ENCODE data around the gene NGEF. TPM values are rescaled to one million over a fixed set of nuclear protein-coding genes. Genes with fewer than 3 reads are reported as not detected.

The NGEF gene
- total and polyA plus RNA-seq, 4 donors = 0.54 to 10.1 (median 2.7) TPM

GRCh38 chr2:232974396-232974795, 38.7 kb downstream of the NGEF start:
- Histone ChIP-seq H3K27ac (ENCODE audit: low read depth in 1 of 2, low read length in 2 of 2) (no peak overlapping the region), H3K9me3 (ENCODE audit: control insufficient read depth, low read length) (no peaks in the 10 kb centered on the region), H3K27me3 (ENCODE audit: control insufficient read depth in 1 of 2, insufficient read depth in 2 of 2, low read length in 1 of 2) (no peaks in the 10 kb centered on the region), H3K4me3 (ENCODE audit: low read length in 2 of 2) (no peak overlapping the region), H3K36me3 (ENCODE audit: control insufficient read depth in 1 of 2, insufficient read depth in 2 of 2, low read length in 1 of 2) (no peaks in the 10 kb centered on the region), H3K4me1 (ENCODE audit: control insufficient read depth in 1 of 2, insufficient read depth in 2 of 2, low read length in 2 of 2) (no peaks in the 10 kb centered on the region)
- intact Hi-C loops (cut with DNase I) = no loop called here
- ATAC-seq (ENCODE audit: low FRiP score) (no peak), DNase-seq (peak in 1 of 2 donors; percentile 34)
- WGBS, 2 donors = 84% methylated on average over 7 of the region's 7 CpGs

- intact Hi-C loops (cut with DNase I) = no loop called here
- no peaks in the 10 kb centered on the region for H3K27me3 ChIP-seq (ENCODE audit: control insufficient read depth in 1 of 2, insufficient read depth in 2 of 2, low read length in 1 of 2)
- ATAC-seq (ENCODE audit: low FRiP score) (no peak), DNase-seq (peak in 1 of 2 donors; percentile 24)
- no peaks in the 10 kb centered on the region for H3K4me1 ChIP-seq (ENCODE audit: control insufficient read depth in 1 of 2, insufficient read depth in 2 of 2, low read length in 2 of 2)
- no peak overlapping the region for H3K4me3 ChIP-seq (ENCODE audit: low read length in 2 of 2)
- WGBS, 2 donors = 81% methylated on average over 3 of the region's 3 CpGs
- H3K9me3 ChIP-seq (ENCODE audit: control insufficient read depth, low read length) = no peaks in the 10 kb centered on the region
- H3K36me3 ChIP-seq (ENCODE audit: control insufficient read depth in 1 of 2, insufficient read depth in 2 of 2, low read length in 1 of 2) = no peaks in the 10 kb centered on the region
- H3K27ac ChIP-seq (ENCODE audit: low read depth in 1 of 2, low read length in 2 of 2) = no peak overlapping the region
These were observed 39.3 kb downstream of the NGEF start for GRCh38 chr2:232973796-232974195.

DNA sequence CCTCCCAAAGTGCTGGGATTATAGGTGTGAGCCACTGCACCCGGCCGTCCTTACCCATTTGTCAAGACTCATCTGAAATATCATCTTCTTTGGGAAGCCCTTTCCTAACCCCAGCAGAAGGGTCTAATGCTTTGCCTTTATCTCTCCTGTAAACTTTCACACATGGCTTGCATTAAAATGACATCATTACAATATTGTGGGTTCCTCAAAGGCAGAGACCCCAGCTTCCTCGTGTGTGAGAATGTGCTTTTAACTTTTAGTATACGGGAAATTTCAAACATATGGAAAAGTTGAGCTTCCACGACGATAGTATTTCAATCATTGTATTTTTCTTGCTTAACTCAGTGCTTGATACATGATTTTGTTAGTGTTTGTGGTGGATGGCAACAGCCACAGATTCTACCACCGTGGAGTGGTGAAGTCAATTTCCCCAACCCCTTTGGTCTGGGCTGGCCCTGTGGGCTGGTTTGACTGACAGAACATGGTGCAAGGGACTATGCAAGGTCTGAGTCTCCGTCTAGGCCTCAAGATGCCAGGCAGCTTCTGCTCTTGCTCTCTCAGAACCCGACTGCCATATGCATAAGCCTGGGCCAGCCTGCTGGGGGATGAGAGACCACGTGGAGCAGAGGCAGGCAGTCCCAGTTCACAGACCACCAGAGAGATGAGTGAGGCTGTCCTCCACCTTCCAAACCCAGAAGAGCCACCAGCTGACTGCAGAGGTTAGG, 39.9 kb downstream of the NGEF start:
- DNase-seq = peak in 1 of 2 donors; percentile 37
- Histone ChIP-seq H3K4me3 (ENCODE audit: low read length in 2 of 2) (no peak overlapping the region), H3K27ac (ENCODE audit: low read depth in 1 of 2, low read length in 2 of 2) (no peak overlapping the region), H3K36me3 (ENCODE audit: control insufficient read depth in 1 of 2, insufficient read depth in 2 of 2, low read length in 1 of 2) (no peaks in the 10 kb centered on the region), H3K4me1 (ENCODE audit: control insufficient read depth in 1 of 2, insufficient read depth in 2 of 2, low read length in 2 of 2) (no peaks in the 10 kb centered on the region), H3K27me3 (ENCODE audit: control insufficient read depth in 1 of 2, insufficient read depth in 2 of 2, low read length in 1 of 2) (no peaks in the 10 kb centered on the region), H3K9me3 (ENCODE audit: control insufficient read depth, low read length) (no peaks in the 10 kb centered on the region)
- 83 to 87% methylated on average over 10 of the region's 10 CpGs for WGBS, 2 donors
- ATAC-seq (ENCODE audit: low FRiP score) = no peak
- intact Hi-C loops (cut with DNase I) = no loop called here

DNA sequence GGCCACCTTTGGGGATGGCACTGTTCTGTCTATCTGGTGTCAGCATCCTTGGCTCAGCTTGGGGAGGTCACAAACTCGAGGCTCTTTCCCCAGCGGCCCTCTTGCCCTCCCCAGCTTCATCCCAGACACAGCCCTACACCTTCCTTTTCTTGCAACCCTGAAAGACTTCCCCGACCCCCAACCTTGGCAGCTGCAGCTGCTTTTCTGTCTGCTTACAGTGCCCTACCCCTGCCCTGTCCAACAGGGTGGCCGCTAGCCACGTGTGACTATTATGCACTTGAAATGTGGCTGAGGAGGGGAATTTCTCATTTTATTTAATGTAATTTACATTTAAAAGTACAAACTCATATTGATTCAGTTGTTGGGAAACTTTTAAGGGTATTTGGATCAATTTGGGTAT, 41.3 kb downstream of the NGEF start:
- no peaks in the 10 kb centered on the region for H3K9me3 ChIP-seq (ENCODE audit: control insufficient read depth, low read length)
- DNase-seq (no peak), ATAC-seq (ENCODE audit: low FRiP score) (no peak)
- no peak overlapping the region for H3K4me3 ChIP-seq (ENCODE audit: low read length in 2 of 2)
- H3K27me3 ChIP-seq (ENCODE audit: control insufficient read depth in 1 of 2, insufficient read depth in 2 of 2, low read length in 1 of 2) = no peaks in the 10 kb centered on the region
- intact Hi-C loops (cut with DNase I) = no loop called here
- no peak overlapping the region for H3K27ac ChIP-seq (ENCODE audit: low read depth in 1 of 2, low read length in 2 of 2)
- no peaks in the 10 kb centered on the region for H3K36me3 ChIP-seq (ENCODE audit: control insufficient read depth in 1 of 2, insufficient read depth in 2 of 2, low read length in 1 of 2)
- WGBS, 2 donors = 72 to 74% methylated on average over 5 of the region's 5 CpGs
- no peaks in the 10 kb centered on the region for H3K4me1 ChIP-seq (ENCODE audit: control insufficient read depth in 1 of 2, insufficient read depth in 2 of 2, low read length in 2 of 2)

- Histone ChIP-seq H3K9me3 (ENCODE audit: control insufficient read depth, low read length) (no peaks in the 10 kb centered on the region), H3K36me3 (ENCODE audit: control insufficient read depth in 1 of 2, insufficient read depth in 2 of 2, low read length in 1 of 2) (no peaks in the 10 kb centered on the region), H3K27ac (ENCODE audit: low read depth in 1 of 2, low read length in 2 of 2) (no peak overlapping the region), H3K4me3 (ENCODE audit: low read length in 2 of 2) (no peak overlapping the region), H3K27me3 (ENCODE audit: control insufficient read depth in 1 of 2, insufficient read depth in 2 of 2, low read length in 1 of 2) (no peaks in the 10 kb centered on the region), H3K4me1 (ENCODE audit: control insufficient read depth in 1 of 2, insufficient read depth in 2 of 2, low read length in 2 of 2) (no peaks in the 10 kb centered on the region)
- WGBS, 2 donors = 67 to 70% methylated on average over 2 of the region's 2 CpGs
- intact Hi-C loops (cut with DNase I) = no loop called here
- DNase-seq (no peak), ATAC-seq (ENCODE audit: low FRiP score) (no peak)
These were observed 43.0 kb downstream of the NGEF start for GRCh38 chr2:232970051-232970450.

GRCh38 chr2:232967474-232967873, 45.6 kb downstream of the NGEF start:
- ATAC-seq (ENCODE audit: low FRiP score) = no peak

DNA sequence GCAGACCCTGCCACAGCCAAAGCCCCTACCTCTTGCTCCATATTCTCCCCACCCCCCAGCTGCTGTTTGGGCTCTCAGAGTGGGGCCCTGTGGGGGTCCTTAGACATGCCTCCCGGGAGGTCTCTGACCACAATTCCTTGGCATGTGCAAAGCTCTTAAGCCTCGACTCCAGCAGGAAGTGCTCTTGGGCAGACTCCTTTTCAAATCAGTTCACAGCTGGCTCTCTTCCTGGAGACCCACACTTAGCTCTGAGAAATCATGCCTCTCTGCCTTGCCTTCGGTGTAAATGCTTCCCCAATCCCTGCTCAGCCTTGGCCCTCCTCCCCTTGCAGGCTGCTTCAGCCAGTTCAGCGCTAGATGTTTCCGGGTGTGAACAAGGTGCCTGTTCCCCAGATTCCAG, 46.9 kb downstream of the NGEF start:
- Histone ChIP-seq H3K27ac (ENCODE audit: low read depth in 1 of 2, low read length in 2 of 2) (no peak overlapping the region), H3K4me1 (ENCODE audit: control insufficient read depth in 1 of 2, insufficient read depth in 2 of 2, low read length in 2 of 2) (no peaks in the 10 kb centered on the region), H3K4me3 (ENCODE audit: low read length in 2 of 2) (no peak overlapping the region), H3K36me3 (ENCODE audit: control insufficient read depth in 1 of 2, insufficient read depth in 2 of 2, low read length in 1 of 2) (no peaks in the 10 kb centered on the region), H3K9me3 (ENCODE audit: control insufficient read depth, low read length) (no peaks in the 10 kb centered on the region), H3K27me3 (ENCODE audit: control insufficient read depth in 1 of 2, insufficient read depth in 2 of 2, low read length in 1 of 2) (no peaks in the 10 kb centered on the region)
- ATAC-seq (ENCODE audit: low FRiP score) (no peak), DNase-seq (no peak)
- WGBS, 2 donors = 58 to 61% methylated on average over 5 of the region's 5 CpGs
- intact Hi-C loops (cut with DNase I) = no loop called here

More at GRCh38 chr2:232967474-232967873, 45.6 kb downstream of the NGEF start:
- intact Hi-C loops (cut with DNase I) = no loop called here
- H3K9me3 ChIP-seq (ENCODE audit: control insufficient read depth, low read length) = no peaks in the 10 kb centered on the region
- no peaks in the 10 kb centered on the region for H3K27me3 ChIP-seq (ENCODE audit: control insufficient read depth in 1 of 2, insufficient read depth in 2 of 2, low read length in 1 of 2)
- no peak overlapping the region for H3K27ac ChIP-seq (ENCODE audit: low read depth in 1 of 2, low read length in 2 of 2)
- no peak for DNase-seq
- H3K4me1 ChIP-seq (ENCODE audit: control insufficient read depth in 1 of 2, insufficient read depth in 2 of 2, low read length in 2 of 2) = no peaks in the 10 kb centered on the region
- no peak overlapping the region for H3K4me3 ChIP-seq (ENCODE audit: low read length in 2 of 2)
- H3K36me3 ChIP-seq (ENCODE audit: control insufficient read depth in 1 of 2, insufficient read depth in 2 of 2, low read length in 1 of 2) = no peaks in the 10 kb centered on the region
- 42 to 77% methylated on average over 2 of the region's 2 CpGs for WGBS, 2 donors

- ATAC-seq (ENCODE audit: low FRiP score) (no peak), DNase-seq (no peak)
- no peaks in the 10 kb centered on the region for H3K4me1 ChIP-seq (ENCODE audit: control insufficient read depth in 1 of 2, insufficient read depth in 2 of 2, low read length in 2 of 2)
- peaks cover 2% of the 10 kb centered on the region for H3K9me3 ChIP-seq (ENCODE audit: control insufficient read depth, low read length)
- intact Hi-C loops (cut with DNase I) = no loop called here
- H3K4me3 ChIP-seq (ENCODE audit: low read length in 2 of 2) = no peak overlapping the region
- 96 to 100% methylated on average over 1 of the region's 1 CpG for WGBS, 2 donors
- H3K27ac ChIP-seq (ENCODE audit: low read depth in 1 of 2, low read length in 2 of 2) = no peak overlapping the region
- no peaks in the 10 kb centered on the region for H3K27me3 ChIP-seq (ENCODE audit: control insufficient read depth in 1 of 2, insufficient read depth in 2 of 2, low read length in 1 of 2)
- H3K36me3 ChIP-seq (ENCODE audit: control insufficient read depth in 1 of 2, insufficient read depth in 2 of 2, low read length in 1 of 2) = no peaks in the 10 kb centered on the region
These were observed 49.1 kb downstream of the NGEF start for GRCh38 chr2:232963913-232964312.

DNA sequence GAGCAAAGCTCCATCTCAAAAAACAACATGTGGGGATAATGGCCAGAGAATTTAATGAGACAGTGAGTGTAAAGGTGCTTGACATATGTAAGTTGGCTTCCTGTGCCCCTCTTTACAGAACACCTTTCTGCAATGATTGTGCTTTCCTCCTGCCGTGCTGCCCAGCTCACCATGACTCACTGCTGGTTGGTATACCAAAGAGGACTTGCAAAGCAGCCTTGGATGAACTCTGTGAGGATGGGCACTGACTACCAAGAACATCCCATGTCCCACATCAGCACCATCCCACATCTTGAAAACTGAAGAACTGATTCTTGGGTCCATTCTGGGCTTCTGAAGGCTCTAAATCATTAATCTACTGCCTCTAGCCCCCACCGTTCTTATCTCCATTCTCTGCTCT, 52.2 kb downstream of the NGEF start:
- H3K27me3 ChIP-seq (ENCODE audit: control insufficient read depth in 1 of 2, insufficient read depth in 2 of 2, low read length in 1 of 2) = no peaks in the 10 kb centered on the region
- intact Hi-C loops (cut with DNase I) = no loop called here
- peaks cover 2% of the 10 kb centered on the region for H3K9me3 ChIP-seq (ENCODE audit: control insufficient read depth, low read length)
- H3K4me3 ChIP-seq (ENCODE audit: low read length in 2 of 2) = no peak overlapping the region
- DNase-seq (no peak), ATAC-seq (ENCODE audit: low FRiP score) (no peak)
- no peaks in the 10 kb centered on the region for H3K36me3 ChIP-seq (ENCODE audit: control insufficient read depth in 1 of 2, insufficient read depth in 2 of 2, low read length in 1 of 2)
- no peak overlapping the region for H3K27ac ChIP-seq (ENCODE audit: low read depth in 1 of 2, low read length in 2 of 2)
- no peaks in the 10 kb centered on the region for H3K4me1 ChIP-seq (ENCODE audit: control insufficient read depth in 1 of 2, insufficient read depth in 2 of 2, low read length in 2 of 2)
- WGBS, 2 donors = 67 to 78% methylated on average over 2 of the region's 2 CpGs

Measured in aorta (tissue), 5 donors.